ENCODE results near the gene PCYT2. TPM values are rescaled to one million over a fixed set of nuclear protein-coding genes. Genes with fewer than 3 reads are reported as not detected.

Gene PCYT2
- total RNA-seq (ENCODE audit: unreplicated experiment): 26.8 TPM
- long read RNA-seq, full-length matches to known transcripts: 39 of 47 reads
- long read RNA-seq, partial matches to known transcripts: 0 of 47 reads
- long read RNA-seq, other reads (novel, unspliced or antisense): 8 of 47 reads

DNA sequence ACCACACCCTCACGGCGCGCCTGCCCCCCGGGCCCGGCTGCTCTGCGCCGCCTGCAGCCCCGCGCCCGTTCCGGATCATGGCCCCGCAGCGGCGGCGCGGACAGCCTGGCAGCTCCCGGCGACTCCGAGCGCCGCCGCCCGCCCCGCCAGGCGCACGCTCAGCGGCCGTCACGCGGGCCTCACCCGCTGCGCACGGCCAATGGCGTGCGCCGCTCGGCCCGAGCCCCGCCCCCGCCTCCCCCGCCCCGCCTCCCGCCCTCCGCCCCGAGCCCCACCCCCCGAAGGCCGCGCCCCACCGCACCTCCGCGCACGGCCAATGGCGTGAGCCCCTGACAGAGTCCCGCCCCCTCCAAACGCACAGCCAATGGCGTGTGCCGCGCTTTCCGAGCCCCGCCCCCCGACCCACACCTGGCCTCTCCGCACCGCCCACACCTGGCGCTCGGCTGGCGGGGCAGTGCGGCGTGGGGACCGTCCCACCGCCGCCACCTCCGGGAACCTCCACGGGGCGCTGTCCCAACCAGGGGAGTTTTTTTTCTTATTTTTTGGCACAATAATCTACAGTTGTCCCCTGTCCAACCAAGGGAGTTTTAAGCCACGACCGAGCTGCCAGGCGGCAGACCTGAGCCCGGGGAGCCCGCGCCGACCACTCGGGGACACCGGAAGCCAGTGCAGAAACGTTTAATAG is at the start of gene PCYT2:
Gene PCYT2, minus strand, starts transcription at position 123 of the 685 bp plus-strand sequence. Its CDS starts 44 bp downstream, at position 79.
- TF ChIP-seq, protein P1, sequence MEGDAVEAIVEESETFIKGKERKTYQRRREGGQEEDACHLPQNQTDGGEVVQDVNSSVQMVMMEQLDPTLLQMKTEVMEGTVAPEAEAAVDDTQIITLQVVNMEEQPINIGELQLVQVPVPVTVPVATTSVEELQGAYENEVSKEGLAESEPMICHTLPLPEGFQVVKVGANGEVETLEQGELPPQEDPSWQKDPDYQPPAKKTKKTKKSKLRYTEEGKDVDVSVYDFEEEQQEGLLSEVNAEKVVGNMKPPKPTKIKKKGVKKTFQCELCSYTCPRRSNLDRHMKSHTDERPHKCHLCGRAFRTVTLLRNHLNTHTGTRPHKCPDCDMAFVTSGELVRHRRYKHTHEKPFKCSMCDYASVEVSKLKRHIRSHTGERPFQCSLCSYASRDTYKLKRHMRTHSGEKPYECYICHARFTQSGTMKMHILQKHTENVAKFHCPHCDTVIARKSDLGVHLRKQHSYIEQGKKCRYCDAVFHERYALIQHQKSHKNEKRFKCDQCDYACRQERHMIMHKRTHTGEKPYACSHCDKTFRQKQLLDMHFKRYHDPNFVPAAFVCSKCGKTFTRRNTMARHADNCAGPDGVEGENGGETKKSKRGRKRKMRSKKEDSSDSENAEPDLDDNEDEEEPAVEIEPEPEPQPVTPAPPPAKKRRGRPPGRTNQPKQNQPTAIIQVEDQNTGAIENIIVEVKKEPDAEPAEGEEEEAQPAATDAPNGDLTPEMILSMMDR (IDR thresholded peaks at IDR 0.05; ENCODE audit: unreplicated experiment): no peak
- peak; percentile 87 for DNase-seq (ENCODE audit: low spot score)
- no peaks in the 10 kb centered on the region for H3K4me1 Mint-ChIP-seq (ENCODE audit: unreplicated experiment)
- H3K36me3 Mint-ChIP-seq (ENCODE audit: low read depth, unreplicated experiment): peaks cover 16% of the 10 kb centered on the region
- no peak within 1 kb of the TSS for H3K27ac Mint-ChIP-seq (ENCODE audit: unreplicated experiment)
- H3K9me3 Mint-ChIP-seq (ENCODE audit: unreplicated experiment): no peaks in the 10 kb centered on the region
- peak within 1 kb of the TSS; percentile 92 for H3K4me3 Mint-ChIP-seq (ENCODE audit: unreplicated experiment)
- peaks cover 19% of the 10 kb centered on the region for H3K27me3 Mint-ChIP-seq (ENCODE audit: unreplicated experiment)

DNA sequence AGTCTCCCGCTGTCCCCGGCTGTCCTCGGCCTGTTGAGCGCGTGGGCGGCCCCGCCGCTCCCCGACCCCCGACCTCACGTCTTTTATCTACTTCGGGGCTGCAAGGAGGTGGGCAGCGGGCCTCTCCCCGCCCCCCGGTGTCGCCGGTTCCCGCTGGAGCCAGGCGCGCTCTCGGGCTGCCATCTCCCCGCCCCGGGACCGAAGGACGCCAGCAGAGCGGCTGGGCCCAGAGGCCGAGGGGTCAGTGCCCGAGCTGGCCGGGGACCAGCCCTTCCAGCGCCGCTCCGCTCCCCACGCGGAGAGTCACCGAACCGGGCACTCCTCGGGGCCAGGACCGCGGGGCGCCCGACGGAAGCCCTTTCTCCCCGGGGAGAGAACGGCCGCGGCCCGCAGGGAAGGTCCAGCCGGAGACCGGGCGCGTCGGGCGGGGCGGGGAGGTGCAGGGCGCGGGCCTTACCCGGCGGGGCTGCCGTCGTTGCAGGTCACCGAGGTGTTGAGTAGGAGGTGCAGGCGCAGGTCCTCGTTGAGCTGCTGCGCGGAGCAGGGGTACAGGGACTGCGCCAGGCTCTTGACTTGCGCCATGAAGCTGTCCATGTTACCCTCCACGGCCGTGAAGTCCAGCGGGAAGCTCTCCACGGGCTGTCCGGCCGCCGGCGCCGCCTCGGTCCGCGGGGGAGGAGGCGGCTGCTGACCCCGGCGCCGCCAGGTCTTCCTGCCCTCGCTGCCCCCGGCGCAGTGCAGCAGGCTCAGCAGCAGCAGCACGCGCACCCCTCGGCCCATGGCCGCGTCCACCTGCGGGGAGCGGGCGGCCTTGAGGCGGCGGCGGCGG is 49.1 kb upstream of the PCYT2 start:
- Mint-ChIP-seq H3K4me3 (ENCODE audit: unreplicated experiment) (no peak overlapping the region), H3K27me3 (ENCODE audit: unreplicated experiment) (peaks cover 34% of the 10 kb centered on the region), H3K4me1 (ENCODE audit: unreplicated experiment) (peaks cover 4% of the 10 kb centered on the region), H3K9me3 (ENCODE audit: unreplicated experiment) (no peaks in the 10 kb centered on the region), H3K36me3 (ENCODE audit: low read depth, unreplicated experiment) (peaks cover 8% of the 10 kb centered on the region), H3K27ac (ENCODE audit: unreplicated experiment) (no peak overlapping the region)
- TF ChIP-seq, protein P1 (IDR thresholded peaks at IDR 0.05; ENCODE audit: unreplicated experiment): no peak
- no peak for DNase-seq (ENCODE audit: low spot score)

DNA sequence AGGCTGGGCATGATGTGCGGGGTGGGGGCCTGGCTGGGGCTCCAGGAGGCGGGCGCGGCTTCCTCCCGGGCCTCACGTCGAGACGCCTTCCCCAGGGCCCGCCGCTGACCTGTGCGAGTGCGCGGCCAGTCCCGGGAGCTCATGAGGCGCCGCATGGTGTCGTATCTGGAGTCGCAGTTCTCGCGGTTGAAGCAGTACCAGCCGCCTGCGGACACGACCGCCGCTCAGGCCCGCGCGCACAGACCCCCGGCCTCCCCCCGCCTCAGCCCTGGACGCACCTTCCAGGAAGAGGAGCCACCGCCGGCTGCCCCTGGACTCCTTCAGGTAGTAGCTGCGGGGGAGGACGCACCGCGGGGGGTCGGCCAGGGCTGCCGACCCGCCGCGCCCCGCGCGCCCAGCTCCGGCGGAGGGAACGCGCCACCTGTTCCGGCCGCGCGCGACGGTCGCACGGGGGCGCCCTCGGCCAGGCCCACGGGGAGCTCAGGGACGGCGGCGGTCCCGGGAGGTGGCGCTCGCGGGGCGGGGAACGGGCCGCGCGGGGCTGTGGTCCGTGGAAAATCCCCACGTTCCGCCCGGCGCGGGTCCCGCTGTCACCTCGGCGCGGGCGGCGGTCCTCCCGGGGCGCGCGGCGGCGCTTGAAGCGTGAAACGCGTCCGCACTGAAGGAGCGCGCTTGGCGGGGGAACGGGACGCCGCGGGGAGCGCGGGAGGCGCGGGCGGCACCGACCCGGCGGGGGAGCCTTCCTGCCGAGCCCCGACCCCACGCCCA is 48.3 kb upstream of the PCYT2 start:
- DNase-seq (ENCODE audit: low spot score): peak; percentile 57
- H3K4me1 Mint-ChIP-seq (ENCODE audit: unreplicated experiment): peaks cover 4% of the 10 kb centered on the region
- peaks cover 29% of the 10 kb centered on the region for H3K27me3 Mint-ChIP-seq (ENCODE audit: unreplicated experiment)
- no peak overlapping the region for H3K4me3 Mint-ChIP-seq (ENCODE audit: unreplicated experiment)
- TF ChIP-seq, protein P1 (IDR thresholded peaks at IDR 0.05; ENCODE audit: unreplicated experiment): no peak
- H3K36me3 Mint-ChIP-seq (ENCODE audit: low read depth, unreplicated experiment): peaks cover 8% of the 10 kb centered on the region
- H3K27ac Mint-ChIP-seq (ENCODE audit: unreplicated experiment): no peak overlapping the region
- no peaks in the 10 kb centered on the region for H3K9me3 Mint-ChIP-seq (ENCODE audit: unreplicated experiment)

DNA sequence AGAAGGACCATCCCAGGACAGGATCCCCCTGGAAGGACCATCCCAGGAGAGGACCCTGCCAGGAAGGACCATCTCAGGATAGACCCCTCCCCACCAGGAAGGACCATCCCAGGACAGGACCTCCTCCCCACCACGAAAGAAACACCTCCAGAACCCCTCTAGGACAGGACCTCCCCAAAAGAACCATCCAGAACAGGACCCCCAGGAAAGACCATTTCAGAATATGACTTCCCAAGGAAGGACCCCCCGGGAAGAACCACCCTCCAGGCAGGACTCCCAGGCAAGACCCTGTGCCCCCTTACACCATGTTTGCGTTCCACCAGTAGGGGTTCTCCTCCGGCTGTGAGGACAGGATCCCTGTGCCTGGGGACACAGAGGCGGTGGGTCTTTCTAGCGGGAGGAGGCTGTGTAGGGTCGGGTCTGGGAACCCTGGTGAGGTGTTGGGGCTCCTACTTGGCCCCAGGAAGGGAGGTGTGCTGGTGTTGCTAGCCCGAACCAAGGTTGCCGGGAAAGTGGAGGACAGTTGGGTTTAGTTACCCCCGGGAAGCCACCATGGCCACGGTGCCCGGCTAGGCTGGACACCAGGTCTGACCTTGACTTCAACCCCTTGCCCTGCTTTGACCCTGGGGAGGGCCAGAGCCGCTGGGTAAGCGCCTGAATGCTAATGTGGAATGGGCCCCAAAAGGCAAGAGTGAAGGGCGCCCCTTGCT is 47.6 kb upstream of the PCYT2 start:
- DNase-seq (ENCODE audit: low spot score): no peak
- Mint-ChIP-seq H3K36me3 (ENCODE audit: low read depth, unreplicated experiment) (peaks cover 8% of the 10 kb centered on the region), H3K27ac (ENCODE audit: unreplicated experiment) (no peak overlapping the region), H3K27me3 (ENCODE audit: unreplicated experiment) (peaks cover 26% of the 10 kb centered on the region), H3K4me3 (ENCODE audit: unreplicated experiment) (peak overlapping the region; percentile 37), H3K9me3 (ENCODE audit: unreplicated experiment) (no peaks in the 10 kb centered on the region), H3K4me1 (ENCODE audit: unreplicated experiment) (peaks cover 4% of the 10 kb centered on the region)
- TF ChIP-seq, protein P1 (IDR thresholded peaks at IDR 0.05; ENCODE audit: unreplicated experiment): no peak

All from endothelial cell (in vitro differentiated cells).